Testis (tissue), 3 donors: ENCODE results near the gene CPNE6. TPM values are rescaled to one million over a fixed set of nuclear protein-coding genes. Genes with fewer than 3 reads are reported as not detected.
A peak's percentile ranks its signal among the peaks of the same experiment; 100 is the strongest.

Experiments
- DNase-seq: peaks from one replicate; pipeline ENCODE4 v3.0.0-alpha.2; 2019
- H3K27ac ChIP-seq, 2 donors: fragments of 200-600 bp; sonication (generic); one replicate each; pipeline ENCODE4 v1.5.1; 2019
- H3K27me3 ChIP-seq: fragments of 200-600 bp; sonication (generic); one replicate; pipeline ENCODE4 v1.5.1; 2019
- H3K36me3 ChIP-seq: fragments of 200-600 bp; sonication (generic); one replicate; pipeline ENCODE4 v1.5.1; 2017; ENCODE audit warnings: low read depth; ENCODE audit errors: missing control alignments
- H3K4me1 ChIP-seq: fragments of 200-600 bp; sonication (generic); one replicate; pipeline ENCODE4 v1.5.1; 2019
- H3K4me3 ChIP-seq, 2 donors: fragments of 200-600 bp; sonication (generic); one replicate each; pipeline ENCODE4 v1.5.1; 2017 to 2019
- H3K9me3 ChIP-seq: fragments of 200-600 bp; sonication (generic); one replicate; pipeline ENCODE4 v1.5.1; 2017
- CTCF ChIP-seq, 3 experiments: fragments of 450-650 bp in 2 of 3; fragments of 200-600 bp in 1 of 3; sonication (generic) in 1 of 3; IDR thresholded peaks; one replicate each; pipeline ENCODE4 v1.5.1; 2016 to 2019; ENCODE audit warnings: antibody characterized with exemption in 3 of 3, mild to moderate bottlenecking in 2 of 3, moderate library complexity in 1 of 3
- POLR2A ChIP-seq: fragments of 450-650 bp; IDR thresholded peaks from one replicate; pipeline ENCODE4 v1.6.1; 2017; ENCODE audit warnings: antibody characterized with exemption, mild to moderate bottlenecking, moderate library complexity
- WGBS, 2 donors: methylation state at CpG; one replicate each; pipeline ENCODE4 v1.1.5; 2018; 5-methylcytosine and 5-hydroxymethylcytosine counted together
- intact Hi-C: fragments of 100-400 bp; cut with DNase I; formaldehyde crosslinking; loops from one replicate; pipeline ENCODE4 v1.15.1; 2023; ENCODE audit warnings: low total_unique reads
- polyA plus RNA-seq: library from polyadenylated mRNA; stranded (reverse); fragments of 350-450 nt; fragmentation: Illumina TruSeq; extraction: RNeasy Lipid Tissue Mini Kit (QIAGEN cat#74804); gene quantifications from one replicate; pipeline ENCODE4 v1.2.3, GENCODE V29; 2014; ENCODE audit warnings: low read depth, low replicate concordance; ENCODE audit not compliant: insufficient read depth
- total RNA-seq, 2 donors: library from RNA; depleted of rRNA; stranded (reverse); fragments of >200 nt; gene quantifications; one replicate each; pipeline ENCODE4 v1.2.3, GENCODE V29; 2016

The CPNE6 gene
- total and polyA plus RNA-seq, 3 donors from 2014 or later = 0.12 to 5.7 (median 0.71) TPM

- no peak overlapping the region for H3K27ac ChIP-seq
- peak; percentile 94 for DNase-seq
- H3K4me1 ChIP-seq = no peaks in the 10 kb centered on the region
- TF ChIP-seq POLR2A (no peak), CTCF (IDR thresholded peaks at IDR 0.05) (peak; percentile 71 to 92 (median 79))
- H3K36me3 ChIP-seq = no peaks in the 10 kb centered on the region
- no peaks in the 10 kb centered on the region for H3K9me3 ChIP-seq
- no peaks in the 10 kb centered on the region for H3K27me3 ChIP-seq
- WGBS, 2 donors = 50 to 70% methylated on average over 5 to 7 of the region's 7 CpGs
- intact Hi-C loops = no loop called here
- no peak overlapping the region for H3K4me3 ChIP-seq
These were observed 13.0 kb upstream of the CPNE6 start for GRCh38 chr14:24058260-24058950.

GRCh38 chr14:24058951-24059475 lies 12.3 kb upstream of the CPNE6 start:
- no peak for DNase-seq
- Histone ChIP-seq H3K4me3 (no peak overlapping the region), H3K27me3 (no peaks in the 10 kb centered on the region), H3K9me3 (no peaks in the 10 kb centered on the region), H3K36me3 (no peaks in the 10 kb centered on the region), H3K27ac (no peak overlapping the region), H3K4me1 (no peaks in the 10 kb centered on the region)
- WGBS, 2 donors = 74 to 85% methylated on average over 6 to 10 of the region's 10 CpGs
- intact Hi-C loops = no loop called here
- no peak for TF ChIP-seq CTCF (IDR thresholded peaks at IDR 0.05)
- TF ChIP-seq POLR2A = no peak

- intact Hi-C loops = no loop called here
- Histone ChIP-seq H3K27ac (no peak overlapping the region), H3K4me1 (no peaks in the 10 kb centered on the region), H3K36me3 (no peaks in the 10 kb centered on the region), H3K9me3 (no peaks in the 10 kb centered on the region), H3K27me3 (no peaks in the 10 kb centered on the region), H3K4me3 (no peak overlapping the region)
- WGBS, 2 donors = 85 to 96% methylated on average over 11 to 16 of the region's 16 CpGs
- DNase-seq = no peak
- TF ChIP-seq CTCF (IDR thresholded peaks at IDR 0.05) (no peak), POLR2A (no peak)
These were observed 11.4 kb upstream of the CPNE6 start for GRCh38 chr14:24059841-24060388.

GRCh38 chr14:24060443-24060842 lies 10.9 kb upstream of the CPNE6 start:
- TF ChIP-seq POLR2A (no peak), CTCF (IDR thresholded peaks at IDR 0.05) (no peak)
- intact Hi-C loops = no loop called here
- no peaks in the 10 kb centered on the region for H3K9me3 ChIP-seq
- no peaks in the 10 kb centered on the region for H3K4me1 ChIP-seq
- WGBS, 2 donors = 90 to 92% methylated on average over 4 to 10 of the region's 10 CpGs
- no peak for DNase-seq
- H3K27me3 ChIP-seq = no peaks in the 10 kb centered on the region
- no peak overlapping the region for H3K27ac ChIP-seq
- no peaks in the 10 kb centered on the region for H3K36me3 ChIP-seq
- H3K4me3 ChIP-seq = no peak overlapping the region
